NCI-H2227 treated with DMSO at 0.1 percent for 48 hours (cell line): ENCODE results near the gene RHOJ.
"Not testable (repeated sequence)": the region's sequence is repeated elsewhere in the genome, so short reads cannot be mapped to it uniquely, and the experiment has no call there.

Experiments used
- DNase-seq: peaks from one replicate; lab custom pipeline; 2025; lab: John Stamatoyannopoulos, UW

RHOJ gene

DNA sequence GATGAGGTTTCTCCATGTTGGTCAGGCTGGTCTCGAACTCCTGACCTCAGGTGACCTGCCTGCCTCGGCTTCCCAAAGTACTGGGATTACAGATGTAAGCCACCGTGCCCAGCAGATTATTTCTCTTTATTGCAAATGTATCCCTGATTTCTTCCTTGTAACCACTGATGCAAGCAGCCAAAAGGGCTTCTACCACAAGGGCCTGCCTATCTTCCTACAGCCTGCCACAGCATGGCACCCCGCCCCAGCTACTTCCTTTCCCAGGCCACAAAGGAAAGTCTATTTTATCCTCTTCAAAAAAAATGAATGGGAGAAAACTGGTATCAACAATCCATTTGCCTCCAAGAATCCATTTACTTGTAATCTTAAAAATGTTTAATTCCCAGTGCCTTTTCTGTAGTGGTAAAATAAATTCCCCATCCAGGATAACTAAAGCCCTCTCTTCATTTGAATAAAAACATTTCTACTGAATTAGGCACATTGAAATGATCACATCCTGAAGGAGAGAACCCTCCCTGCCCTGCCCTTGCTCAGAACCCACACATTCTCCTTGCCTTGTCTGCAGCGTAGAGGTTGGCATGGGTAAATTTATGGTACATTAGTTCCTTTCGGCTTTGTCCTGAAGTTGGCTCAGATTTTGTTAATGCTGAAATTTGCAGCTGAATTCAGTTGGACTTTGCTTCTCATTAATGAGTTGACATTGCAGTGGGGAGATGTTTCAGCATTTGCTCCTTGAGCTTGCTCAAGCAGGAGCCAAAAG is 95.3 kb downstream of the RHOJ start:
- DNase-seq = no peak

DNA sequence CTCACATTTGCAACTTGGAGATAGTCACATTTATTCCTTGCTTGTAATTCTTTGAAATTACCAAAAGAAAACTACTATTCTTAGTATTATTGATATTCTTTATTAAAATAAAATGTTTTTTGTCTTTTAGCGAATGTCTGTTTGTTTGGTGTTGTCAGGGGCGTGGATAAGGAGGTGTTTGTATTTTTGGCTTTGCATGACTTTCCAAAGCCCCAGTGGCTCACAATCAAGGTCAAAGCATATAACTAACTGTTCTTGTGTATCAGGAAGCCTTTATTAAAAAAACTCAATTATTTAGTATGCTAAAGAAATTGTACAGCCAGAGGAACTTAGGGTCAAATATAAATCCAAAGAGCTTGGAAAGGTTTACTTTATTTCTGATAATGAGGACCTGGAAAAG is 96.6 kb downstream of the RHOJ start:
- DNase-seq = no peak

DNA sequence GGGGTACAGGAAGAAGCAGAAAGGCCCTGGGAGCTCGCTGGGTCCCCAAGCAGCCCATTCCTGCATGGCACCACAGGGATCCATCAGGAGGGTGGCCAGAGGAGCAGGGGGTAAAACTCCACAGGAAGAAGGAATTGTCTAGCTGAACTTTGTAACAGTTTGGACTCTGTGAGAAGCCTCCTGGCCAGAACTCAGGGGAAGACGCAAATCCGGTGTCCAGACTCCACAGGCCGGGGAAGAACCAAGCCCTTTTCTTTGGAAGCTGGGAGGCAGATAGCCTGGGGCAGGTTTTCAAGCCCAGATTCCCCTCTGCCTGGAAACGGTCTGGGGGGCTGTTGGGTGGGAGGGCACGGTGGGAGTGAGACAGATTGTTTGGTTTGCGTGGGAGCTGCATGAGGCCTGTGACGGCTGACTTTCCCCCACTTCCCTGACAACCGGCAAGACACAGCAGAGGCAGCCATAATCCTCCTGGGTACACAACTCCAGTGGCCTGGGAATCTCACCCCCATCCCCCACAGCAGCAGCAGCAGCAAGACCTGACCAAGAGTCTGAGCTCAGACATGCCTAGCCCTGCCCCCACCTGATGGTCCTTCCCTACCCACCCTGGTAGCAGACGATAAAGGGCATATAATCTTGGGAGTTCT is 97.8 kb downstream of the RHOJ start:
- no peak for DNase-seq

DNA sequence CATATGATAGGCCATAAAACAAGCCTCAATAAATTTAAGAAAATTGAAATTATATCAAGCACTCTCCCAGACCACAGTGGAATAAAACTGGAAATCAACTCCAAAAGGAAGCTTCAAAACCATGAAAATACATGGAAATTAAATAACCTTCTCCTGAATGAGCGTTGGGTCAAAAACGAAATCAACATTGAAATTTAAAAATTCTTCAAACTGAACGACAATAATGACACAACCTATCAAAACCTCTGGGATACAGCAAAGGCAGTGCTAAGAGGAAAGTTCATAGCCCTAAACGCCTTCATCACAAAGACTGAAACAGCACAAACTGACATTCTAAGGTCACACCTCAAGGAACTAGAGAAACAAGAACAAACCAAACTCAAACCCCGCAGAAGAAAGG is 100.2 kb downstream of the RHOJ start:
- not testable (repeated sequence) for DNase-seq

DNA sequence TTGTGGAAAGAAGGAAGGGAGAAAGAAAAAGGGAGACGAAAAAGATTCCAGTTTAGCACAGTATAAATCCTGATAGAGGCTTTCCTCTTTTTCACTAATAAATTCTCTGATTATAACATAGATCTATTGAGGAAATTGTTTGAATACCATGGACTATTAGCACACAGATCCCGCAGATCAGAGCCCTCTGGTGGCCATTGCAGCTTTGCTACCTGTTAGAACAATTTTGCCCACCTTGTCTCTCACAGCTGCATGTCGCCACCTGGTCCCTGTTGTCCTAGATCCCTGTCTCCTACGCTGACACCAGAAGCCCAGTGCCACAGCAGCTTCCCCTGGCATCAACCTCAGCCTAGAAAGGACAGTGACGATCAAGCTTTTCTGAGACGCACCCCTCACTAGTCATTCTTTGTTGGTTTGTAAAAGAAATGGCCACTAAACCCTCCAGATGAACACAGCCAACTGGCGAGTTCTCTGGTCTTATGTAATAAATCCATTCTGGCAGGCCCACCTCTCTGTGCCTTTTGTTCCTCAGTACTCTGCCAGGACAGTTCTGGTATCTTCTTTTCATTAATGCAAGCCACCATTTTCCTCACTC is 104.6 kb downstream of the RHOJ start:
- DNase-seq = no peak

DNA sequence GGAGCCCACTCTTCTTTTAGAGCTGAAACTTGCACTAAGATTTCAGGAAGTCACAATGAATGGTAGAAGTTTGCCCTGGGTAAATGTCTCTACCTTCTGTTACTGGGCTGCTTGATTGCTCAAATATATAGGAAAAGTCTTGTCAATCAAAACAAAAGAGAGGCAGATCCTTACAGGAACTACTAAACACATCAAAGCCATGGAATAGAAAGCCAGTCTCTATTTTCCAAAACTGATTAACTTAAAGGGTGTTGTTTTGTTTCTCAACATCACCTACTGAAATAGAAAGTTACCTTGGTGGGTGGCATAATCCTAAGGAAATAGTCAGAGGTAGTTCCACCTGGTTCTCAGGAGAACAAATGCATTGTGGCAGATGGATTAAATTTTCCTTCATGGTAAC is 114.6 kb downstream of the RHOJ start, which contains the start of gene GPHB5:
TSS of gene GPHB5 (minus strand) at position 101 of the 400 bp plus-strand sequence. CDS start 1,086 bp downstream, outside the sequence.
- no peak for DNase-seq

DNA sequence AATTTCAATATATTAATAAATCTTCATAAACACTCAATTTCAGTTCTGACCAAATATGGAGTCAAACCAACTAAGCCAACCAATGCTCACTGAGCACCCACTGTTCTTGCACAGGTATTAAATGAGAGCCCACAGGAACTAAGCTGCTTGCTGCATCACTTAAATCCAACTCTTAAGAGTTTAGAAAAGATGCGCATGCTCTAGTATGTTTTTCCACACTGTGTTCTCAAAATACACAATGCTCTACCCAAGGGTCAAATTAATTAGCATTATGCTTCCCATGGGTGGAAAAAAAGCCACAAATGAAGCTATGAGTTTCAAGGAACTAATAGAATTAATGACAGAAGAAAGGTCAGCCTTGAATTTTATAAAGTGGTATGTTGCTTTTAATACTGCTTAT is 118.2 kb downstream of the RHOJ start:
- no peak for DNase-seq

DNA sequence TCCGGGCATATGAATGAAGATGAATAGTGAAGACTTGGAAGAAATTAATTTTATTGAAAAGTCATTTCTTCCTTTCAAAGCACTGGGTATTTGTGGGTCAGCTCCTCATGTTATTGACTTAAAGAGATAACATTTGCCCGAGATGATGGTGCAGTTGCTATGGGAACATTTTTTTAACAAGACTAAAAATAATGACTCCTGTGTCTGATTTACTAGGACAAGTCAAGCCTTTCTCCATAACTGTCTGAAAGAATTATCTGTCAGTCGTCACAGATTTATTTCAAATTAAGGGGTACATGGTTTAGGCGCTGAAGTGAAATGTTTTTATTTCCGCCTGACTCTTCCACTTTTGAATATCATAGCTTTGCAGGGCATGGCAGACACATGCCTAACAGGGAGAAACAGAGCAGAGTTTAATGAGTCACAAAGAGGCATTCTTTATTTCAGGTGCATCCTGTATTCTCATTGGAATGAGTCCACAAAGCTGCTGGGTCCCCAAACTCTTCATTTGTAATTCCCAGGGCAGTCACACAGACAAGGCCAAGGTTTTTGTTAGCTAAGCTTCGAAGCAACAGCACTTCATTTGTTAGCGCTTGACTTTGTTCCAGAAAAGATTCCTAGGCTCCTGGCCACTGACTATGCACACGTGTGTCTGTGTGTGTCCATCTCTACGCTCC is 118.8 kb downstream of the RHOJ start:
- peak; percentile 16 for DNase-seq

DNA sequence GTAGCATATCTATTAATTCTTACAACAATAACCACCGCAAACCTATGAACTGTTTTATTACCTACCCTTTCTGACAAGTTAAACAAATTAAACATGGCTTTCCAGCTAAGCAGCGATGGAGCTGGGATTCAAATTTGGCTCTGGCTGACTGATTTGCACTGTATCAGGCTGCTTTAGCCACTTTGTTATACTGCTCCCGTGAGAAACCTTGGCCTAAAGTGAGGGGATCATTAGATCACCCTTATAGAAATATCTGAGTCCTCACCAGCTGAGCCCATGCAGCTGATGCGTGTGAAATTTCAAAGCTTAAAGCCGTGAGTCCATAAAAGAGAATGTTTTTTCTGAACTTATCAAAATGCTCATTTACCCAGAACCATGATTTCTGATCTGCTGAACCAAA is 122.6 kb downstream of the RHOJ start:
- DNase-seq = no peak

DNA sequence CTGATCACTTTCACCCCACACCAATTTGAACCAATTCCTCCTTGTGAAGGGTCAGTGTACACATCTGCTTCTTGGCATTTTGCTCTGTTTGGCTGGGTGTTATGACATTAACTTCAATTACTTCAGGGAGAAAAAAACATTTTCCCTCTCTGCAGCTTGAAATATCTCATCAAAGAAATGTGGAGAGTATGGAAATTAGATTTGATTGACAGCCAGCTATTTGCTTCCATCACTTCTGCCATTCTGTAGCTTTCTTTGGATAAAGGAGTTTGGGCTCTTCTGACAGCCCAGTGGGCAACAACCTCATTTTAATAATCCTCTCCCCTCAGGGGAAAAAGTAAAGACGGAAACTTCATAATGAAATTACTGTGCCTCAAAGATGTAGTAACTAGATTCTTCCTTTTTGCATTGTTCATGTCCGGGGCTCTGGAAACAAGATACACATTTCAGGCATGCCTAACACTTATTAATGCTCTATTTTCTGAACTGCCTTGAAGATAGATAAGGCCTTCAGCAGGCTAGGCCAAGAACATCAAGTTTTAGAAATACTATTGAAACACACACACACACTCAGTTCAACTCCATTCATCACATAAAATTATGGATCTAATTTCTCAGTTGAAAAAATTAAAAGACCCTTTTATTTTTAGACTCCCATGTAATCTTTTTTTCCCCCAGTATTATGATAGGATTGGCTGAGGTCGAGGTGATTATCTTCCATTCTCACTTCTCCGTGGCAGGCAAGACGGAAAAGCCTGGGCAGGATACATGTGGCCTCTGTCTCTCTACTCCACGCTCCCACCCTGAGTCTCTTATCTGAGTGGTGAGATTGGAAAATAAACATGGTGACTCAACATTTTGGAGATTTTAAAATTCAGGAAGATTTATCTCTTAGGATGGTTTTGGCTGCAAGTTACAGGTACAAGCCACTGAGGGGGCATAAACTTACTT is 124.8 kb downstream of the RHOJ start:
- no peak for DNase-seq

DNA sequence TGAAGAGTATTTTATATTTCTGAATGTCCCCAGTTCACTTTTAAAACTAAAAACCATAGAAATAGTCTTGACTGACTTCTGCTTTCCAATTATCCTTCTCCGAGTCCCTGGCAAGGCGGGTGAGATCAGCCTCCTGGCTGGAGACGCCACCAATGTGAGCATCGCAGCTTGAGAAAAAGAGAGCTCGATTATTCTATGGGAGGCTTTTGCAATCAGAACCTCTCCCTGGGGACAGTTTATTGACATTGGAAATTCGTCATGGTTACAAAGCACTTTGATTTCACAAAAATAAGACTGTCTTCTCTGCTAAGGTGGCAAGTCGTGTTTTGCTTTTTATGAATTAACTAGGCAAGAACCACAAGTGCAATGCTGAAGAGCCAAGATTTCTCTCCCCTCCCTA is 138.1 kb downstream of the RHOJ start:
- DNase-seq = no peak
